Mesodermal cell (in vitro differentiated cells): ENCODE data around the gene PROX2.

Source experiments
- H3K27ac ChIP-seq: 2 replicates; pipeline ENCODE4 v1.7.0; 2013; ENCODE audit warnings: mild to moderate bottlenecking, low read depth, low read length, moderate library complexity; ENCODE audit not compliant: severe bottlenecking
- H3K36me3 ChIP-seq: 2 replicates; pipeline ENCODE4 v1.7.1; 2013; ENCODE audit warnings: mild to moderate bottlenecking, low read length, moderate library complexity; ENCODE audit not compliant: control insufficient read depth, insufficient read depth
- H3K4me1 ChIP-seq: one replicate; pipeline ENCODE4 v1.7.1; 2013; ENCODE audit warnings: mild to moderate bottlenecking, low read length; ENCODE audit not compliant: insufficient read depth, control insufficient read depth, poor library complexity, severe bottlenecking
- H3K4me3 ChIP-seq: 2 replicates; pipeline ENCODE4 v1.7.0; 2013; ENCODE audit warnings: low read length, control low read depth, mild to moderate bottlenecking; ENCODE audit not compliant: insufficient read depth, poor library complexity, severe bottlenecking; ENCODE audit errors: extremely low read depth
- H3K9me3 ChIP-seq: 2 replicates; pipeline ENCODE4 v1.7.1; 2013; ENCODE audit warnings: mild to moderate bottlenecking, low read length, moderate library complexity; ENCODE audit not compliant: control insufficient read depth
- WGBS, 2 experiments: methylation state at CpG; one replicate each; pipeline ENCODE4 v1.1.5; 2013; ENCODE audit warnings: missing lambda C conversion rate in 2 of 2; ENCODE audit not compliant: insufficient coverage in 2 of 2; 5-methylcytosine and 5-hydroxymethylcytosine counted together

Gene PROX2

DNA sequence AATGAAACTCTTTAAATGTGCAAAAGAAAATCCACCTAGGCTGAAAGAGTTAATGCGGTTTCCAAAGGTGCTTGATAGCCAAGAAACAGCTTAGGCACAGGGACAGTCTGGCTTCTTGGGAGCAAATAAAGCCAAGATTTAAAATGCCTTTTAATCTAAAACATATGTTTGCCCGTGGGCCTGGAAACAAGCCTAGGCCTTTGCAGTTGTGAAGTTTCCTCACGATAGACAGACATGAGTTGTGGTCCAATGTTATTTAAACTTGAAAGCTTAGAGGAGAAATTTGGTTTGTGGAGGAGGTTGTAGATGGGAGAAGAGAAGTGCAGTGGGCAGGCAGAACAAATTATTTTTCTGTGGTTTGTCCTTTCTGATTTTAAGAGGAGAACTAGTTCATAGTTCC, 29.8 kb downstream of the PROX2 start:
- no peaks in the 10 kb centered on the region for H3K4me1 ChIP-seq
- no peak overlapping the region for H3K27ac ChIP-seq
- no peaks in the 10 kb centered on the region for H3K9me3 ChIP-seq
- WGBS, 2 experiments: 86 to 93% methylated on average over 2 of the region's 3 CpGs
- no peaks in the 10 kb centered on the region for H3K36me3 ChIP-seq
- no peak overlapping the region for H3K4me3 ChIP-seq

- no peak overlapping the region for H3K27ac ChIP-seq
- H3K9me3 ChIP-seq: no peaks in the 10 kb centered on the region
- H3K4me3 ChIP-seq: no peak overlapping the region
- H3K36me3 ChIP-seq: peaks cover 13% of the 10 kb centered on the region
- no peaks in the 10 kb centered on the region for H3K4me1 ChIP-seq
Observed at GRCh38 chr14:74843653-74844052, 32.3 kb downstream of the PROX2 start.

DNA sequence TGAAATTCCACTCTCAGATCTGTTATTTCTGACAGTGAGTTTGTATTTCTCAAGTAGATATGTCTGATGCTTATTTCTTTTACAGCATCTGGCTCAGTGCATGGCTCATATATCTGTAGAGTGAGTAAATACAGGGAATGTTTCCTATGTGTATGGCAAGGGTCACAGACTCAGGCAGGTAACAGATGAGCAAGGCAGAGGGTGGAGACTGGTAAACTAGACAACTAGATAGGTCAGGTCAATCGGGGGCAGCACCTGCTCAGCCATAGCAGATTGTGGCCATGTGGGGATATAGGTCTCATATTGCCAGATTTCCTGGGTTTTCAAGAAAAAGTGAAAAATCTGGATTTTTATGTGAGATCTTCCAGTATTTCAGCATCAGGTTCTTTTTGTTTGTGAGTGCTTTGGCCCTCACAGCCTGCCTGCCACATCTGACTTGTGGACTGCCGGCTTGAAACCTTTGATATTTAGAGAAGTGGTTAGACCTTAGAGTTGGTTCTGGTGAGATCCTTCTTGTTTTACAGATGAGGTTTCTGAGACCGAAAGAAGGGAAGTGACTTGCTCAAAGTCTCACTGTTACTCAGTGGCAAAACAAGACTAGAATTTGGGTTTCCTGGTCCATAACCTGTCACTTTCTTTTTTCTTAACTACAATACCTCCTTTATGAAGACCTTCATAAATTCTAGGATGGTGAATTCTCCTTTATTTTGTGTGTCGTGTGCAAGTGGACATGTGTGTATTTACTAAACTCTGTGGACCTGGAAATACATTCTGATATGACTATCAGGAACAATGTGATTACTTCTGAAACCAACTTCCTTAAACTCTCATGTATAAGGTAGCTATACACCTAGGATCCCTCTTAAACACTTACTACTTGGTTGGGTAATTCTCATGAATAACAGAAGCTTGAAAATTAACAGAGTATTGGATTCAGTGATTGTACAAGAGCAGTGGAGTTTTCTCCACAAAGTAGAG, 34.4 kb downstream of the PROX2 start:
- no peak overlapping the region for H3K27ac ChIP-seq
- H3K4me1 ChIP-seq: no peaks in the 10 kb centered on the region
- 97 to 100% methylated on average over 2 to 3 of the region's 4 CpGs for WGBS, 2 experiments
- peaks cover 15% of the 10 kb centered on the region for H3K36me3 ChIP-seq
- H3K9me3 ChIP-seq: no peaks in the 10 kb centered on the region
- no peak overlapping the region for H3K4me3 ChIP-seq

DNA sequence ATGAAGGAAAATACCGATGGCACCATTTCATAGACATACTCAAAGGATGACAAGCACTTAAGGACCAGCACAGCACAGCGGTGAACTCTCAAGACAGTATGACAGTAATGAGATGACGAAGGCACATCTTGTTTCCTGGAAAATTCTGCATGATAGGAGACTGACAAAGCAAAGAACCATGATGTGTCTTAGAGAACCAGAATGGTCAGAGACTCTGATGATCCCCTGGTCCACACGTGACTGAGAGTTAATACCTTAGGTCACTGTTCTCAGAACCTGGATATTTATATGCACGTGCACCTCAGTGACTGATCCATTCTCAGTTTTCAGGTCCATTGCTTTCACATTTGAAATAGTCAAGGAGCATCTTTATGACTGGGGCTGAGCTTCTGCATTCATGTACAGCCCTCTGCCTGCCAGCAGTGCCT, 35.3 kb downstream of the PROX2 start:
- H3K36me3 ChIP-seq: peaks cover 21% of the 10 kb centered on the region
- no peak overlapping the region for H3K27ac ChIP-seq
- no peak overlapping the region for H3K4me3 ChIP-seq
- WGBS, 2 experiments: 77 to 85% methylated on average over 4 to 5 of the region's 5 CpGs
- H3K4me1 ChIP-seq: no peaks in the 10 kb centered on the region
- H3K9me3 ChIP-seq: no peaks in the 10 kb centered on the region

DNA sequence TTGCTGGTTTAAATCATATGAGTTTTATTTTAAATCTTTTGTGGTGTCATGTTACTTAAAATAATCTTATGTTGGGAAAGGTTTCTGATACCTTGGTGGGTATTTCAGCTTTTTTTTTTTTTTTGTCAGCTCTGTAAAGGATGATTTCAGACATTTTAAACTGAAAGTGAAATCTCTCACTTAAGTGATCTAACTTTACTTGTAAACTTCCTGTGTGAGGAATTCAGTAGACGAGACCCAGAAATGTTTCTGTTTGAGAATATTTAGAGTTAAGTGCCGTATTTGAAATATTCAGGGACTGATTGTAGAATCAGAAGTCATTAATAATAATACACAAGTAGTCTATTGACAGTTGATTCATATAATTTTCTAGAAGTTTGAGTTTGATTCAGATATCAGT, 37.8 kb downstream of the PROX2 start:
- peaks cover 28% of the 10 kb centered on the region for H3K36me3 ChIP-seq
- H3K4me1 ChIP-seq: no peaks in the 10 kb centered on the region
- H3K27ac ChIP-seq: no peak overlapping the region
- no peaks in the 10 kb centered on the region for H3K9me3 ChIP-seq
- WGBS, 2 experiments: 100% methylated on average over 1 of the region's 2 CpGs; no CpG with 5 or more reads in 1 of the 2 experiments
- H3K4me3 ChIP-seq: no peak overlapping the region

DNA sequence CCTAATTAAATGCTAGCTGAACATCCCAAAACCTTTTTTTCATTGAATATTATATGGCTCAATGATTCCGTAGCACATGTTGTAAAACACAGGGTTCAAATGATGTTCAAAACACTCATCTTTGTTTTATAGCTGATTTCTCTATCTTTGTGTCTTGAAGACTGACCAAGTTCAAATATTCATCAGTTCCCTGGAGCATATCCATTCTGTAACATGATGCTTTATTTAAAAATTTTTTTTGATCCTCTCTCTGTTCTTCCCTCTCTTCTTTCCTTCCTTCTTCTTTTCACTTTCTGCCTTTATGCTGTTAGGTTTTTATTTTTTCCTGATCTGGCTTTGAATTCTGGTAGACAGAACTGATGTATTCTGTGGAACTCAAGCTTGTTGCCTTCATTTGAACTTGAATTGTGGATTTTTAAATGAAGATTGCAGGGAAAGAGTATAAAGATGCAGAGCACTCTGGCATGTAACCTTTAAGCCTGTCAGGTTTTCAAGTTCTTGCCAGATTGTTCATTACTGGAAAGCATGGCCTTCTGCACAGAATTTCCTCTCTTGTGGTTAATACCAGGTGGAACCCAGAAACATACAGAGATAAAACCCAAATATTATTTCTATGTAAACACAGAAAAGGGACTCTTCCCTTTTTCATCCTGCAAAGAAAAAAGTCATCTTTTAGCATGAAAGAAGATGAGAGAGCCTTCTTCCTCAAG, 39.5 kb downstream of the PROX2 start:
- H3K27ac ChIP-seq: no peak overlapping the region
- H3K4me3 ChIP-seq: no peak overlapping the region
- peaks cover 31% of the 10 kb centered on the region for H3K36me3 ChIP-seq
- H3K9me3 ChIP-seq: no peaks in the 10 kb centered on the region
- WGBS, 2 experiments: no CpG with 5 or more reads among the region's 1 CpG
- no peaks in the 10 kb centered on the region for H3K4me1 ChIP-seq

DNA sequence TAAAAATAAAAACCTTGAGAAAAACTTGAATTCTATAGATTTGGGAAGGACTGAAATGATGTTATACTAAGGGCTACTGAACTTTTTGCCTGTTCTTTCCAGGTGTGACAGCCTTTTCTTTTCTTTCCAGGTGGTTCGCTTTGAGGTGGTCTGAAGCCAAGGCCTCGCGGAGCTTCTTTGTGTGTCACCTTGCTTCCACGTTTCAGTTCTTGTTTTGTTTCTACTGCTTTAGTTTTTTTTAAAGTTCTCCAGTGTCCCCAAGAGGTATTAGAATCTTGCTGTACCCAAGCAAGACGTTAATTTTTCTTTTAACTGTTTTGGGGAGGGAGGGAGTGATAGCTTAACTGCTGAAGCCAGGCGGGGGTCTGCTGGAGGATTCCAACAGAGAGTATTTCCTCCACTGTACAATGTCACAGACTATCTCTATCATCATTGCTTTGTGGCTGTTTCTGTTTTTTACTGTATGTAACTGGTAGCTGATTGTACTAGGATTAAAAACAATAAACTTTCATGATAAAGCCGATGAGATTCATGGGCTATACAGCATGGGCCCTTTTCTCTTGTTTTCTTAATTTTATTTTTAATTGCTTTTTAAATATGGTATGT, 40.2 kb downstream of the PROX2 start:
- Histone ChIP-seq H3K4me3 (no peak overlapping the region), H3K27ac (no peak overlapping the region), H3K36me3 (peaks cover 38% of the 10 kb centered on the region), H3K9me3 (no peaks in the 10 kb centered on the region), H3K4me1 (no peaks in the 10 kb centered on the region)
- WGBS, 2 experiments: 79 to 81% methylated on average over 4 of the region's 7 CpGs

GRCh38 chr14:74834692-74835392, 41.1 kb downstream of the PROX2 start:
- H3K4me3 ChIP-seq: no peak overlapping the region
- peaks cover 38% of the 10 kb centered on the region for H3K36me3 ChIP-seq
- H3K27ac ChIP-seq: no peak overlapping the region
- H3K9me3 ChIP-seq: no peaks in the 10 kb centered on the region
- H3K4me1 ChIP-seq: no peaks in the 10 kb centered on the region
- 92 to 98% methylated on average over 4 of the region's 5 CpGs for WGBS, 2 experiments

DNA sequence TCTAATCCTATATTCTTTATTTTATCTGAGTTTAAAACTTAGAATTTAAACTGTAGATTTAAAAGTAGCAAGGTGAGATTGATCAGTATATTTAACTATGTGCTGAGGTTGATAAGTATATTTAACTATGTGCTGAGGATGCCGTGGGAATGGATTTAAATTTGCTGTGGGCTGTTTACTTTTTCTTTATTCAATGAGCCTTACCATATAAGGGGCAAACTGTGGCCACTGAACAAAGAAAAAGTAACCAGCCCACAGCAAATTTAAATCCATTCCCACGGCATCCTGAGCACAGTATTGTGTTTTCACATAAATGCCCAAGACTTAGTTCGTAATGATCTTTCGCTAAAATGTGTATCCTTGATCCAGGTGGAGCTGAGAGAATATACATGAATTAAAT, 43.1 kb downstream of the PROX2 start:
- 100% methylated on average over 1 of the region's 4 CpGs for WGBS, 2 experiments
- no peaks in the 10 kb centered on the region for H3K9me3 ChIP-seq
- peaks cover 53% of the 10 kb centered on the region for H3K36me3 ChIP-seq
- H3K4me1 ChIP-seq: no peaks in the 10 kb centered on the region
- no peak overlapping the region for H3K4me3 ChIP-seq
- no peak overlapping the region for H3K27ac ChIP-seq

- H3K9me3 ChIP-seq: no peaks in the 10 kb centered on the region
- H3K27ac ChIP-seq: no peak overlapping the region
- WGBS, 2 experiments: 95 to 96% methylated on average over 4 of the region's 5 CpGs
- no peaks in the 10 kb centered on the region for H3K4me1 ChIP-seq
- H3K4me3 ChIP-seq: no peak overlapping the region
- H3K36me3 ChIP-seq: peaks cover 52% of the 10 kb centered on the region
Observed at GRCh38 chr14:74829251-74829650, 46.7 kb downstream of the PROX2 start.
